Measurements from ENCODE around the gene EIF4H.
A peak's percentile ranks its signal among the peaks of the same experiment; 100 is the strongest.
"Not testable (repeated sequence)": the region's sequence is repeated elsewhere in the genome, so short reads cannot be mapped to it uniquely, and the experiment has no call there.

EIF4H gene

DNA sequence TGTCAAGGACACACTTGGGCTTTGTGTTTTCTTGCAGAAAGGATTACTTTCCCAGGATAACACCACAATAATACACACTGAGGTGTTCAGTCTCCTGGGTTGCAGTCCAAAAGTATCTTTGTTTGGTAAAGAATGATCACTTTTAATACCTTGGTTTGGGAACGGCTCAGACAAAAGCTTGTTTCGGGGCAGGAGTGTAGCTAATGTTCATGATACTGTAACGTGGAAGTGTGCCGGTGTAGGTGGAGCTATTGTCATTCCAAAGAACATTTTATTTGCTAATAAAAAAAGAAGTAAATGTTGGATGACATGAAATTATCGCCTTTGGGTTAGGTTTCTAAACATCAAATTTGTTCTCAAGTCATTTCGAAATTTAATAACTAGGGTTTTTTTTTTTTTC, 1.2 kb downstream of the EIF4H start:
- DNase-seq, result no peak

GRCh38 chr7:74176555-74176954, 2.4 kb downstream of the EIF4H start:
- DNase-seq, result no peak

DNA sequence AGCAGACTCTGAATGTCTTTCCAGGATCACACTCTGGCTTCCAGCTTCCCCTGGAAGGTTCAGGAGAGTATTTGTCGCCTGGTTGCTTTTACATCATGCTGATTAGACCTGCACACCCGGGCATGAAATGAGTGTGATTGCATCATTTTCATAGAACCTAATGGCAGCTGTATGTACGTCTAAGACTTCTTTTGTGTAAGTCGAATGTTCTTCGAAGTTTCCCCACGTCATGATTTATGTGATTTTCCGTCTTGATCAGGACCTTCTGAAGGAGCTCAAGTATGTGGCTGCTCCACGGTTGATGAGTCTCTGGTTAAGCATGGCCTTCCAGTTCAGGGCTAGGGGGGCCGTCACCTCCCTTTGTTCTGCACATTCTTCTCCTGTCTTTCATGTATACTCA, 4.5 kb downstream of the EIF4H start:
- peak; percentile 42 for DNase-seq

- DNase-seq, result no peak
Observed at GRCh38 chr7:74179935-74180604, 5.9 kb downstream of the EIF4H start.

DNA sequence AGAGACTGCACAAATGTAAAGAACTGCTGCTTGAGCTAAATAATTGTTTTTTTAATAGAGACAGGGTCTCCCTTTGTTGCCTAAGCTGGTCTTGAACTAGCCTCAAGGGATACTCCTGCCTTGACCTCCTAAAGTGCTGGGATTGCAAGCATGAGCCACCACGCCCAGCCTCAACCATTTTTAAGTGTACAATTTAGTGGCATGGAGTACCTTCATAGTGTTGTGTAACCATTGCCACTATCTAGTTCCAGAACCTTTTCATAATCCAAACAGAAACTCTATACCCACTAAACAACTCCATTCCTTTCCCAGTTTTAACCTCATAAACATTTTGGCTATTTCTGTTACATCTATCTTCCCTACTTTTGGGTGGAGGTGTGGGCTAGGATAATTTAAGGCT, 6.7 kb downstream of the EIF4H start:
- DNase-seq, result no peak

- DNase-seq, result no peak
Observed at GRCh38 chr7:74181821-74182220, 7.7 kb downstream of the EIF4H start.

DNA sequence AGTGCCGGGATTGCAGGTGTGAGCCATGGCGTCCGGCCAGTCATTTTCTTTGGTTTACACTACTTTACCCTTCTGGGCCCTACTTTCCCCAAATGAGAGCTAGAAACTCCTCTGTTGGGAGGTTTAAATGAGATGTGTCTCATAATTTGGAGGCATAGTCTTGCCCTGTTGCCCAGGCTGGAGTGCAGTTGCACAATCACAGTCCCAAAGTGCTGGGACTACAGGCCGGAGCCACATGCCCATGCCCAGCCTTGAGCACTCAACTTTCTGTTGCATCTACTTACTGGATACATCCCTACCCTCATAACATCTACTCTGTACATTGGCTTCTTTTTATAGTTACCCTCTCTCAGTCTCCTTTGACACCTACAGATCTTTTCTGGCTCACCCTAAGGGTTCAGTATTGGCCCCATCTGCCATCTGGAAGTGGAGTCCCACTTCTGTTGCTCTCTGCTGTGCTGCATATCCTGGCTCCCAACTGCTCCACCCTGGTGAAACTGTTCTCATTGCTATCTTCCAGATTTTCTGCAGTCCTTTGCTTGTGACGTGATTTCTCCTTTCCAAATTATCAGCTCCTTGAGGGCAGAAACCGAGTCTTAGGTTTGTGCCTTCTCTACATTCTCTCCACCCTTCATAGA, 8.4 kb downstream of the EIF4H start:
- no peak for DNase-seq

GRCh38 chr7:74183142-74183541, 9.0 kb downstream of the EIF4H start:
- no peak for DNase-seq

DNA sequence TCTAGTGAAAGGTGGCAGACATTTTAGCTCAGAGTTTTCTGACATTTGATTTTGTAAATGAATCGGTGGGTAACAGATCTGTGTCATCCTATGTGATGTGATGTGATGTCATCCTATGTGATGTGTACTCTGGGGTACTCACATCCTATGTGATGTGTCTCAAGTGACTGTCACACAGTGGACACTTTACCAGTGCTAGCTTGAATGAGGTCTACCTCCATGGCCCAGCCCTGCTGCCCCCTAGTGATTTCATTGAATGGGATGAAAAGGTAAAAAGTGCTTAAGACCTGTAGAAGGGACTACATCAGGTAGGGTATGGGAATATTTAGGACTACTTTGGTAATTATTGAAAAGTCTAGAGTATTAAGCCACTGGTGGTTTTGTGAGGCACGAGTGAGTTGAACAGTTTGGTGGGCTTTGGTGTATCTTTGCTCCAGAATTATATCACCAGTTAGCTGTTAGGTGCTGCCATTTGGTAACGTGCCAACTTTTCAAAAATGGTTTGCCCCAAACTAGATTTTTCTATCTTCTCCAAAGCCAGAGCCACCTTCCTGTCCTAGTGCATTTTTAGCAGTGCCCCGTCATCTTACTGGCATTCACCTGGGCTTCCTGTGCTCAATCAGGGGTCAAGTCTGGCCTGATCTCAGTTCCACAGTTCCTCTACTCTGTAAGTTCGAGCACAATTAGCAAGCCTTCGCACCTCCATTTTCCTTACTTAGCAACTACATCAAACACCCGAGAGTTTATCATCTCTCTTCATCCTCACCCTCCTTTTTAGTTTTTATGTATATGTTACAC, 9.7 kb downstream of the EIF4H start:
- no peak for DNase-seq

GRCh38 chr7:74185016-74185415, 10.9 kb downstream of the EIF4H start:
- no peak for DNase-seq

DNA sequence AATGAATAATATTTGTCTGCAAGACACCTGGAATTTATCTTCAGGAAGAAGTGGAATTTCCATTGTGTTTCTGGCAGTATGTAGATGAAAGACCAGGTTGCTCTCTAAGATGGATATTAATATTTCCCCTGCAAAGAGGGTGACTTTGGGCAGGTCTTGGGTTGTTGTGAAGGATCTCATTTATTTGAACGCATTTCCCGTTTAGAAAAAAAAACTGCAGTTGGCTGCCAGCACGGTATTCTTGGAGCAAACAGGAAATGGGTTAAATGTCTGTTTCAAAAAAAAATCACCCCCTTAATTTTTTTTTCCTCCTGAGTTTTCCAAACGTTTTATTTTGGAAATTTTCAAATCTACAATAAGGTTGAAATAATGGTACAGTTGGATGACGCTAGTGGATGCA, 11.5 kb downstream of the EIF4H start:
- DNase-seq, result no peak

GRCh38 chr7:74187915-74188675, 13.9 kb downstream of the EIF4H start:
- peak; percentile 66 for DNase-seq

- DNase-seq, result no peak
Observed at GRCh38 chr7:74190259-74190658, 16.1 kb downstream of the EIF4H start.

DNA sequence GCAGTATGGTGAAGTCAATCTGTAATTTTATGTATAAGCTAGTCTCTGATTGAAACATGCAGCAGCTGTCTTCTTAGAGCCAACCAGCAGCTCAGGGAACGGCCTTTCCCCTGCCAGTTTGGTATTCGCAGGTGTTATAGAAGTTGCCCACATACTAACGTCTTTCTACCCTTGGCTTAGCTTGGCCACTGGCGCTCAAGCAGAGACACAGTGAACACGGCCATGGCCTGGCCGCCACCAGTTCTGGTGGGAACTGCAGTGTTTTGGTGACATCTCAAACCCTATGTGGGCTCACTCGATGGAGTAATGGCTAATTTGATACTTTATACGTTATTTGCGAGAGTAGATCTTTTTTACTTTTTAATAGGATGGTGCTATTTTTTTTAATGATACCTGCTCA, 17.1 kb downstream of the EIF4H start:
- no peak for DNase-seq

- no peak for DNase-seq
Observed at GRCh38 chr7:74193054-74193453, 18.9 kb downstream of the EIF4H start.

DNA sequence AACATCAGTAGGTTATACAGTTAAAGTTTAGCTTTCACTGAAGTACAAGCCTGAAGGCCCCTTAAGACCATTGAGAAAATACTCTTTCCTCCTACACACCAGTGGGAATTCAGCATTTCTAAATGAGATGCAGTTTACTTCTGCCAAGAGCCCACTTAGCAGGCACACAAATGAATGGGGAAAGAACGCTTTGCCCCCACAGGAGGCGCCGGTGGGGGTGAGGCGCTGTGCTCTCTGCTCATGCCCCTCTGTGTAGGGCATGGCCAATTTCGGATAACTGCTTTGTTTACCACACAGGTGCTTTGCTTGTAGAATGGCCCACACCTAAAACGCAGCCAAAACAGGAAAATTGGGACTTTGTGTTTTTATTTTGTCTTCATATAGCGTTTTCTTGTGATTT, 19.8 kb downstream of the EIF4H start:
- DNase-seq, result no peak

GRCh38 chr7:74194686-74195085, 20.5 kb downstream of the EIF4H start:
- no peak for DNase-seq

DNA sequence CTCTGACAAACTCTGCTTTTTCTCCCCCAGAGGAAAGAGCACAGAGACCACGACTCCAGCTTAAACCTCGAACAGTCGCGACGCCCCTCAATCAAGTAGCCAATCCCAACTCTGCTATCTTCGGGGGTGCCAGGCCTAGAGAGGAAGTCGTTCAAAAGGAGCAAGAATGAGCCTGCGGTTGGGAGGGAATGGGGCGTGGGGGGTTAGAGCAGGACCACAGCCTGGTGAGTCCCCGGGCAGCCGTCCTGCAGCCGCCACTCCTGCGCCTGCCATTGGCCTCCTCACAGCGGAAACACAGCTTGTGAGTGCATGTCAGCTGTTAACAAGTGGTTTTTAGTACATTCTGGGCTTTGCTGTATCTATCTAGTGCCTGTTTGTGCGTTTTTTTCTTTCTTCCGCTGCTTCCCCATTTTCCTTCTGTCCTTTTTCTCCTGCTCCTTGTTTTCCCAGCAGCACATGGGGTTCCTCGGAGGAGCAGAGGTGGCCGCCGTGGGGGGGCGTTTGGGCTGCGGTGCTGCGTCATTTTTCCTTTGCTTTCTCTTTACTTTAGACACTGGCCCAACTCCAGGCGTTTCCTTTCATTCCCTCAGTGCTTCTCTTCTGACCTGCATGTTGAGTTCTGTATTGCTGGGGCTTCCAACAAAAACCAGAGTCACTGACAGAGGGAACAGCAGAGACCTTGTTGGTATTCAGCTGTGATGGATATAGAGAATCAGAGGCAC, 21.1 kb downstream of the EIF4H start:
- not testable (repeated sequence) for DNase-seq

GRCh38 chr7:74195968-74196654, 22.0 kb downstream of the EIF4H start:
- DNase-seq, result not testable (repeated sequence)

DNA sequence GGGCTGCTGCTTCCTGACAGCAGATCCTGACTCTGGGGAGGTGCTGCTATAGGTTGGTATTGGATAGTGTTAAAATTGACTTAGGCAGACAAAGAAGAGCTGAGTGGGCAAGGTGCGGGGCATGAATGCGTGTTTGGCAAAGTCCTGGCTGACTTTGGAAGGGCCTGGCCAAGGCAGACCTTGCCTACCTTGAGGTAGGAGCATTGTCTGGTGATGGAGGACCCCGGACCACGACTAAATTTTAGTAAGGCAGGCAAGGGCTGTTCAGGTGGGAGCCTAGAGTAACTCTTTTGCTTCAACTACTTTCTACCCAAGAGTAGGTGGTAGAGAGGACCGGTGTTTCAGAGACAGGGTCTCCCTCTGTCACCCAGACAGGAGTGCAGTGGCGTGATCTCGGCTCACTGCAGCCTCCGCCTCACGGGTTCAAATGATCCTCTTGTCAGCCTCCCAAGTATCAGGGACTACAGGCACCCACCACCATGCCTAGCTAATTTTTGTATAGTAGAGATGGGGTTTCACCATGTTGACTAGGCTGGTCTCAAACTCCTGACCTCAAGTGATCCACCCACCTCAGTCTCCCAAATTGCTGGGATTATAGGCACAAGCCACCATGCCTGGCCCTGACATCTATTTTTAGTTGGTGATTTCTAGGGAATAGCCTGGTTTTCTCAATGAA, 23.4 kb downstream of the EIF4H start:
- no peak for DNase-seq
